GM12878 (cell line): ENCODE results near the gene SLC35A1. TPM values are rescaled to one million over a fixed set of nuclear protein-coding genes. Genes with fewer than 3 reads are reported as not detected.

Experiments used
- ATAC-seq: fragments of 200-7000 bp; cut with Tn5 transposase; 3 replicates; pipeline ENCODE4 v1.9.1; 2020; ENCODE audit warnings: mild to moderate bottlenecking, moderate library complexity
- BruUV-seq: library from RNA; stranded (reverse); fragments of 400-500 nt; replicated peaks from 2 replicates; lab custom pipeline; 2021; lab: Mats Ljungman, UMichigan
- CTCF ChIA-PET: fragments of 300-600 bp; sonication (Branson Sonifier 250); formaldehyde crosslinking; extraction: SDS; loops from one replicate; lab custom pipeline; 2021; ENCODE audit warnings: inconsistent platforms; lab: Yijun Ruan, JAX
- POLR2A ChIA-PET: fragments of 350-600 bp; formaldehyde crosslinking; extraction: SDS; loops from one replicate; lab custom pipeline; 2021; ENCODE audit warnings: inconsistent platforms; lab: Charles Lee
- RAD21 ChIA-PET: fragments of 300-600 bp; sonication (Branson Sonifier 250); formaldehyde crosslinking; loops from one replicate; lab custom pipeline; 2023; ENCODE audit warnings: antibody characterized with exemption; ENCODE audit not compliant: unreplicated experiment; lab: Charles Lee
- SMC1A ChIA-PET: fragments of 300-600 bp; sonication (Branson Sonifier 250); formaldehyde crosslinking; loops from one replicate; lab custom pipeline; 2023; ENCODE audit not compliant: unreplicated experiment, uncharacterized antibody; lab: Charles Lee
- DNase-seq: peaks from one replicate; pipeline ENCODE4 v3.0.0-alpha.2; 2011; ENCODE audit warnings: low read depth, low spot score
- FAIRE-seq: peaks from 3 replicates; lab custom pipeline; 2011; peaks lifted over from hg19 to GRCh38; lab: Jason Lieb, UNC
- H2AFZ ChIP-seq: 2 replicates; pipeline ENCODE4 v1.6.0; 2011; ENCODE audit warnings: low read depth, low read length, control low read depth; ENCODE audit not compliant: control insufficient read depth
- H3K27ac ChIP-seq: 2 replicates; pipeline ENCODE4 v1.5.1; 2011; ENCODE audit warnings: control low read depth; ENCODE audit not compliant: control insufficient read depth, insufficient read depth
- H3K27me3 ChIP-seq, 2 experiments: replicated peaks in 1 of 2; 2 replicates each; pipeline versions ENCODE4 v1.6.0 to v1.6.1; 2011; ENCODE audit warnings: low read length in 1 of 2; ENCODE audit not compliant: control insufficient read depth in 2 of 2, insufficient read depth in 2 of 2
- H3K36me3 ChIP-seq, 2 experiments: 2 replicates each; pipeline ENCODE4 v1.5.1; 2011; ENCODE audit warnings: low read length in 1 of 2; ENCODE audit not compliant: control insufficient read depth in 2 of 2, insufficient read depth in 2 of 2
- H3K4me1 ChIP-seq: 2 replicates; pipeline ENCODE4 v1.6.1; 2011; ENCODE audit warnings: mild to moderate bottlenecking, low read length, moderate library complexity, mixed read lengths; ENCODE audit not compliant: control insufficient read depth, insufficient read depth
- H3K4me2 ChIP-seq: 2 replicates; pipeline ENCODE4 v1.6.0; 2011; ENCODE audit warnings: control low read depth; ENCODE audit not compliant: control insufficient read depth, insufficient read depth
- H3K4me3 ChIP-seq: fragments of 200-600 bp; sonication (generic); 2 replicates; pipeline ENCODE4 v1.5.1; 2016
- H3K79me2 ChIP-seq: 2 replicates; pipeline ENCODE4 v1.6.0; 2011; ENCODE audit warnings: low read length; ENCODE audit not compliant: control insufficient read depth, insufficient read depth
- H3K9ac ChIP-seq: 2 replicates; pipeline ENCODE4 v1.8.0; 2011; ENCODE audit warnings: low read length, control low read depth, mixed read lengths; ENCODE audit not compliant: control insufficient read depth, insufficient read depth
- H3K9me3 ChIP-seq: replicated peaks from 3 replicates; pipeline ENCODE4 v1.5.1; 2011; ENCODE audit warnings: mild to moderate bottlenecking, low read length; ENCODE audit not compliant: control insufficient read depth, insufficient read depth
- H4K20me1 ChIP-seq: 2 replicates; pipeline ENCODE4 v1.6.0; 2011; ENCODE audit not compliant: control insufficient read depth, insufficient read depth
- HCFC1 ChIP-seq: fragments of 150-350 bp; IDR thresholded peaks from 2 replicates; pipeline ENCODE4 v1.6.1; 2014; ENCODE audit warnings: low read length
- WGBS: methylation state at CpG from one replicate; pipeline ENCODE4 v1.1.6; 2016; ENCODE audit warnings: low lambda C conversion rate; ENCODE audit not compliant: insufficient replicate concordance, insufficient coverage; ENCODE audit errors: missing lambda C conversion rate; 5-methylcytosine and 5-hydroxymethylcytosine counted together
- in situ Hi-C: fragments of 300-500 bp; cut with MboI; formaldehyde crosslinking; loops from 9 replicates; pipeline ENCODE4 v1.14.3; 2018; ENCODE audit warnings: mixed read lengths
- intact Hi-C: fragments of 100-400 bp; cut with micrococcal nuclease; formaldehyde crosslinking; loops from one replicate; pipeline ENCODE4 v1.14.2; 2022; ENCODE audit not compliant: unreplicated experiment
- polyA plus RNA-seq, 11 experiments: library from polyadenylated mRNA; depleted of rRNA in 4 of 11; unstranded in 6 of 11; stranded (reverse) in 5 of 11; fragments of >200 nt; fragmentation: Nextera tagmentation in 4 of 11; fragmentation: Illumina TruSeq in 1 of 11; extraction: Ambion mirVana in 4 of 11; extraction: Trizol in 1 of 11; gene quantifications; 1 replicate in 1 of 11; 2 replicates in 10 of 11; pipeline versions ENCODE4 v1.2.1 to v1.2.3, GENCODE V29; 2011 to 2016; ENCODE audit warnings: inconsistent platforms in 2 of 11, missing spikeins in 2 of 11, low read depth in 1 of 11
- total RNA-seq, 4 experiments: library from RNA; depleted of rRNA in 3 of 4; stranded (reverse); fragments of >200 nt in 3 of 4; fragmentation: Illumina TruSeq in 1 of 4; extraction: Trizol in 1 of 4; gene quantifications; 2 replicates each; pipeline versions ENCODE4 v1.2.1 to v1.2.3, GENCODE V29; 2013 to 2021
- TF ChIP-seq, protein P1 (sequence below): fragments of 450-650 bp; IDR thresholded peaks from 2 replicates; pipeline ENCODE4 v1.6.1; 2016; ENCODE audit warnings: mild to moderate bottlenecking, moderate library complexity, borderline replicate concordance

The SLC35A1 gene
- total and polyA plus RNA-seq, 10 of the 15 experiments (the other 5 are each of a cell fraction or from before 2014, with no cell fraction given) = 7.1 to 28.0 (median 12.4) TPM

DNA sequence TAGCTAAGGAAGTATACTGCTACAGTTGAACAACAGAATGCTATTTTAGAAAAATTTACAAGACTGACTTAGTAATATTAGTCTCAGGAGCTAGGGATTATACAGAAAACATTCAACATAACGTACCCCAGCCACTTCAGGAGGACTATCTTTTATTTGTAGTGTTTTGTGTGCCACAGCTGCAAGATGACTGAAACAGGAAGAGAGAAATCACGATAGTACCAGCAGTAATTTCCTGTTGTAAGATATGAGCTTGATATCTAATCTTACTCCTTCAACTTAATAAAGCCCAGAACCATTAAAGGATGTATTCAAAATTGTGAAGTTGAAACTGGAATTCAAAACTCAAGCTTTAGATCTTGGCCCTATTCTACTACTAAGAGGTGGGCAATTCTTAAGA is 42.1 kb downstream of the SLC35A1 start:
- Histone ChIP-seq H3K4me3 (no peak overlapping the region), H3K9me3 (no peaks in the 10 kb centered on the region), H3K79me2 (no peaks in the 10 kb centered on the region), H3K36me3 (peaks cover 4 to 47% of the 10 kb centered on the region in 2 experiments), H3K4me1 (no peaks in the 10 kb centered on the region), H2AFZ (no peak overlapping the region), H4K20me1 (no peaks in the 10 kb centered on the region), H3K27me3 (no peaks in the 10 kb centered on the region), H3K9ac (no peak overlapping the region), H3K4me2 (no peak overlapping the region), H3K27ac (no peak overlapping the region)
- intact Hi-C loops (no loop called here), in situ Hi-C loops (no loop called here)
- ChIA-PET RAD21 (interaction anchor here (1.0 kb wide), 1 partner anchor 182 kb away, joined by 3 read pairs; no protein-coding TSS in a partner anchor), SMC1A (no interaction called here), CTCF (interaction anchor here (0.6 to 1.6 kb wide), 2 partner anchors 10 to 282 kb away, joined by 3 read pairs; no protein-coding TSS in a partner anchor), POLR2A (interaction anchor here (0.7 to 1.0 kb wide), 2 partner anchors 11 to 1986 kb away, joined by 3 to 4 read pairs; no protein-coding TSS in a partner anchor)
- DNase-seq = no peak
- no peak for ATAC-seq
- no peak for FAIRE-seq
- TF ChIP-seq, protein P1, sequence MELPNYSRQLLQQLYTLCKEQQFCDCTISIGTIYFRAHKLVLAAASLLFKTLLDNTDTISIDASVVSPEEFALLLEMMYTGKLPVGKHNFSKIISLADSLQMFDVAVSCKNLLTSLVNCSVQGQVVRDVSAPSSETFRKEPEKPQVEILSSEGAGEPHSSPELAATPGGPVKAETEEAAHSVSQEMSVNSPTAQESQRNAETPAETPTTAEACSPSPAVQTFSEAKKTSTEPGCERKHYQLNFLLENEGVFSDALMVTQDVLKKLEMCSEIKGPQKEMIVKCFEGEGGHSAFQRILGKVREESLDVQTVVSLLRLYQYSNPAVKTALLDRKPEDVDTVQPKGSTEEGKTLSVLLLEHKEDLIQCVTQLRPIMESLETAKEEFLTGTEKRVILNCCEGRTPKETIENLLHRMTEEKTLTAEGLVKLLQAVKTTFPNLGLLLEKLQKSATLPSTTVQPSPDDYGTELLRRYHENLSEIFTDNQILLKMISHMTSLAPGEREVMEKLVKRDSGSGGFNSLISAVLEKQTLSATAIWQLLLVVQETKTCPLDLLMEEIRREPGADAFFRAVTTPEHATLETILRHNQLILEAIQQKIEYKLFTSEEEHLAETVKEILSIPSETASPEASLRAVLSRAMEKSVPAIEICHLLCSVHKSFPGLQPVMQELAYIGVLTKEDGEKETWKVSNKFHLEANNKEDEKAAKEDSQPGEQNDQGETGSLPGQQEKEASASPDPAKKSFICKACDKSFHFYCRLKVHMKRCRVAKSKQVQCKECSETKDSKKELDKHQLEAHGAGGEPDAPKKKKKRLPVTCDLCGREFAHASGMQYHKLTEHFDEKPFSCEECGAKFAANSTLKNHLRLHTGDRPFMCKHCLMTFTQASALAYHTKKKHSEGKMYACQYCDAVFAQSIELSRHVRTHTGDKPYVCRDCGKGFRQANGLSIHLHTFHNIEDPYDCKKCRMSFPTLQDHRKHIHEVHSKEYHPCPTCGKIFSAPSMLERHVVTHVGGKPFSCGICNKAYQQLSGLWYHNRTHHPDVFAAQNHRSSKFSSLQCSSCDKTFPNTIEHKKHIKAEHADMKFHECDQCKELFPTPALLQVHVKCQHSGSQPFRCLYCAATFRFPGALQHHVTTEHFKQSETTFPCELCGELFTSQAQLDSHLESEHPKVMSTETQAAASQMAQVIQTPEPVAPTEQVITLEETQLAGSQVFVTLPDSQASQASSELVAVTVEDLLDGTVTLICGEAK = no peak
- TF ChIP-seq HCFC1 = no peak
- WGBS = 37% methylated on average over 2 of the region's 2 CpGs
- no TSS peak for BruUV-seq
